PC-9 (cell line): ENCODE data around the gene OPN1LW.

ENCODE experiments used
- EZH2 ChIP-seq: fragments of 200-600 bp; sonication (generic); IDR thresholded peaks from 2 replicates; pipeline ENCODE4 v1.8.0; 2017; ENCODE audit warnings: antibody characterized with exemption, low read depth
- TF ChIP-seq, protein P1 (sequence below): fragments of 200-600 bp; sonication (generic); conservative IDR thresholded peaks from 2 replicates; pipeline ENCODE4 v1.6.1; 2017; ENCODE audit warnings: mixed run types, antibody characterized with exemption, mild to moderate bottlenecking, moderate library complexity

DNA sequence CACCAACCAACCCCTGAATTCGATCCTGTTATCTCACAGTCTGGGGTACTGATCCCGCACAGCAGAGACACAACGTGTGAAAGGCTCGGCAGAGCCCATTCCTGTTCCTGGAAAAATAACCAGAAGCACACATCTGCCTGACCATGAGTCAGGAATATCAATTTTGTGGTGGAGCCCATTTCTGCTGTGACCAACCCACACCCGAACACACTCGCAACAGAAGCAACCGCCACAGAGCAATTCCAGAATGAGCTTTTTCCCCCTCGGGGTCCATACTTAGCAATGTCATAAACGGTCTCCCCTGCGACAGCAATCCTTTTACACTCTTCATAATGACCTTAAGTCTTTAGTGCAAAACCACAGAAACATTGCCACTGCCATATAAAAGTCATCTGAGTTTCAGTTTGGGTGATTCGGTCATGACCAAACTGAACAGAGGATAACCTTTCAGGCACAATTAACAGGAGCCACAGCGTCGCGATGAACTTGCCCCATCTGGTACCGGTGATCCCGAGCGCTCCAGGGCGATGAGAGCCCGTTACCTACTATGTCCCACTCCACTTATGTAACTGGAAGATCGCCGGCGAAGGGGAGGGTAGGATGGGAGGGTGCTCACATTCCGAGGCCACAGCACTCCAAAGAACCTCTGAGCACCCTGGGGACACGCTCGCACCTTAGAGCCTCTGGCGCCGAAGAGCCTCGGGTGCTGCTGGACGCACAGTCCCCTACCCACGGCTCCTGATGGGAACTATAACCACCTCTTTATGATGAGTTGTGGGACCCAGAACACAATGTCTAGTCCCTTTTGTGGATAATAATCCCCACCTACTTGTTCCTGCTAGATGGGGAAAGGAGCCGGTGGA lies 47.7 kb upstream of the OPN1LW start:
- TF ChIP-seq, protein P1, sequence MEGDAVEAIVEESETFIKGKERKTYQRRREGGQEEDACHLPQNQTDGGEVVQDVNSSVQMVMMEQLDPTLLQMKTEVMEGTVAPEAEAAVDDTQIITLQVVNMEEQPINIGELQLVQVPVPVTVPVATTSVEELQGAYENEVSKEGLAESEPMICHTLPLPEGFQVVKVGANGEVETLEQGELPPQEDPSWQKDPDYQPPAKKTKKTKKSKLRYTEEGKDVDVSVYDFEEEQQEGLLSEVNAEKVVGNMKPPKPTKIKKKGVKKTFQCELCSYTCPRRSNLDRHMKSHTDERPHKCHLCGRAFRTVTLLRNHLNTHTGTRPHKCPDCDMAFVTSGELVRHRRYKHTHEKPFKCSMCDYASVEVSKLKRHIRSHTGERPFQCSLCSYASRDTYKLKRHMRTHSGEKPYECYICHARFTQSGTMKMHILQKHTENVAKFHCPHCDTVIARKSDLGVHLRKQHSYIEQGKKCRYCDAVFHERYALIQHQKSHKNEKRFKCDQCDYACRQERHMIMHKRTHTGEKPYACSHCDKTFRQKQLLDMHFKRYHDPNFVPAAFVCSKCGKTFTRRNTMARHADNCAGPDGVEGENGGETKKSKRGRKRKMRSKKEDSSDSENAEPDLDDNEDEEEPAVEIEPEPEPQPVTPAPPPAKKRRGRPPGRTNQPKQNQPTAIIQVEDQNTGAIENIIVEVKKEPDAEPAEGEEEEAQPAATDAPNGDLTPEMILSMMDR, result no peak
- TF ChIP-seq EZH2, result no peak
